Right atrium auricular region (tissue), 2 donors: ENCODE results near the gene TMEM183A. TPM values are rescaled to one million over a fixed set of nuclear protein-coding genes. Genes with fewer than 3 reads are reported as not detected.

ENCODE experiments used
- DNase-seq: peaks from one replicate; pipeline ENCODE4 v3.0.0-alpha.2; 2019; ENCODE audit warnings: low spot score
- H3K27ac ChIP-seq, 2 donors: fragments of 200-600 bp; sonication (generic); 1 replicate in 1 of 2; 2 replicates in 1 of 2; pipeline ENCODE4 v1.5.1; 2016 to 2019
- H3K27me3 ChIP-seq, 2 donors: fragments of 200-600 bp; sonication (generic); one replicate each; pipeline versions ENCODE4 v1.5.1 to v1.6.0; 2017 to 2019
- H3K36me3 ChIP-seq: fragments of 200-600 bp; sonication (generic); one replicate; pipeline ENCODE4 v1.5.1; 2016
- H3K4me1 ChIP-seq, 2 donors: fragments of 200-600 bp; sonication (generic); one replicate each; pipeline versions ENCODE4 v1.5.1 to v1.6.0; 2017 to 2019
- H3K4me3 ChIP-seq, 2 donors: fragments of 200-600 bp; sonication (generic); 1 replicate in 1 of 2; 2 replicates in 1 of 2; pipeline ENCODE4 v1.5.1; 2017 to 2019; ENCODE audit warnings: mild to moderate bottlenecking in 1 of 2, moderate library complexity in 1 of 2
- H3K9me3 ChIP-seq, 2 donors: fragments of 200-600 bp; sonication (generic); one replicate each; pipeline ENCODE4 v1.5.1; 2019
- CTCF ChIP-seq, 2 donors: fragments of 200-600 bp; sonication (generic); IDR thresholded peaks; one replicate each; pipeline ENCODE4 v1.5.1; 2019; ENCODE audit warnings: antibody characterized with exemption in 2 of 2
- total RNA-seq, 2 donors: library from RNA; depleted of rRNA; stranded (reverse); fragments of >200 nt; gene quantifications; one replicate each; pipeline ENCODE4 v1.1.0, GENCODE V29; 2016

The TMEM183A gene
- total RNA-seq, 2 donors from 2014 or later, result 29.6 to 39.1 TPM

GRCh38 chr1:203054184-203054583, 47.0 kb downstream of the TMEM183A start:
- Histone ChIP-seq H3K9me3 (no peaks in the 10 kb centered on the region), H3K27ac (no peak overlapping the region), H3K27me3 (no peaks in the 10 kb centered on the region), H3K4me3 (no peak overlapping the region), H3K4me1 (peaks cover 0 to 10% of the 10 kb centered on the region in 2 donors), H3K36me3 (no peaks in the 10 kb centered on the region)
- no peak for TF ChIP-seq CTCF (IDR thresholded peaks at IDR 0.05)
- DNase-seq, result no peak

- no peak for TF ChIP-seq CTCF (IDR thresholded peaks at IDR 0.05)
These were observed 47.5 kb downstream of the TMEM183A start for GRCh38 chr1:203054642-203055041.

GRCh38 chr1:203055161-203055799, 48.1 kb downstream of the TMEM183A start:
- Histone ChIP-seq H3K36me3 (no peaks in the 10 kb centered on the region), H3K27me3 (no peaks in the 10 kb centered on the region), H3K4me1 (peaks cover 0 to 10% of the 10 kb centered on the region in 2 donors), H3K4me3 (no peak overlapping the region), H3K27ac (no peak overlapping the region), H3K9me3 (no peaks in the 10 kb centered on the region)
- no peak for DNase-seq
- TF ChIP-seq CTCF (IDR thresholded peaks at IDR 0.05), result no peak

More at GRCh38 chr1:203054642-203055041, 47.5 kb downstream of the TMEM183A start:
- H3K4me3 ChIP-seq, result no peak overlapping the region
- no peaks in the 10 kb centered on the region for H3K36me3 ChIP-seq
- H3K4me1 ChIP-seq, result peaks cover 0 to 10% of the 10 kb centered on the region in 2 donors
- DNase-seq, result no peak
- H3K27ac ChIP-seq, result no peak overlapping the region
- no peaks in the 10 kb centered on the region for H3K9me3 ChIP-seq
- no peaks in the 10 kb centered on the region for H3K27me3 ChIP-seq

GRCh38 chr1:203056012-203056411, 48.8 kb downstream of the TMEM183A start:
- Histone ChIP-seq H3K4me1 (peaks cover 0 to 10% of the 10 kb centered on the region in 2 donors), H3K36me3 (no peaks in the 10 kb centered on the region), H3K27me3 (no peaks in the 10 kb centered on the region), H3K27ac (no peak overlapping the region), H3K9me3 (no peaks in the 10 kb centered on the region), H3K4me3 (no peak overlapping the region)
- TF ChIP-seq CTCF (IDR thresholded peaks at IDR 0.05), result no peak
- no peak for DNase-seq

- Histone ChIP-seq H3K36me3 (no peaks in the 10 kb centered on the region), H3K27ac (no peak overlapping the region), H3K27me3 (no peaks in the 10 kb centered on the region), H3K9me3 (no peaks in the 10 kb centered on the region), H3K4me1 (peaks cover 0 to 10% of the 10 kb centered on the region in 2 donors), H3K4me3 (no peak overlapping the region)
- no peak for TF ChIP-seq CTCF (IDR thresholded peaks at IDR 0.05)
- DNase-seq, result no peak
These were observed 49.3 kb downstream of the TMEM183A start for GRCh38 chr1:203056516-203056915.
